ENCODE data around the gene ACADM. TPM values are rescaled to one million over a fixed set of nuclear protein-coding genes. Genes with fewer than 3 reads are reported as not detected.
"Not testable (repeated sequence)": the region's sequence is repeated elsewhere in the genome, so short reads cannot be mapped to it uniquely, and the experiment has no call there.

Gene ACADM
- total and polyA plus RNA-seq, 4 experiments from 2014 or later, result 31.9 to 67.2 (median 41.6) TPM

GRCh38 chr1:75708910-75709309 is 15.6 kb upstream of the ACADM start:
- H3K27me3 Mint-ChIP-seq, result peaks cover 15 to 18% of the 10 kb centered on the region in 2 donors
- intact Hi-C loops (cut with micrococcal nuclease), result no loop called here

GRCh38 chr1:75710832-75711231 is 13.7 kb upstream of the ACADM start:
- Mint-ChIP-seq H3K36me3 (no peaks in the 10 kb centered on the region), H3K9me3 (peaks cover 0 to 8% (median 3%) of the 10 kb centered on the region in 8 donors), H3K27ac (no peak overlapping the region), H3K4me3 (no peak overlapping the region), H3K4me1 (no peaks in the 10 kb centered on the region), H3K27me3 (peaks cover 15 to 18% of the 10 kb centered on the region in 2 donors)
- ChIA-PET POLR2A (ENCODE audit: partially characterized antibody) (no interaction called here), CTCF (ENCODE audit: partially characterized antibody) (no interaction called here)
- Histone ChIP-seq H3K4me3 (ENCODE audit: low read length in 2 of 2) (no peak overlapping the region), H3K4me1 (ENCODE audit: insufficient read depth, low read length) (no peaks in the 10 kb centered on the region), H3K36me3 (ENCODE audit: insufficient read depth, low read length) (no peaks in the 10 kb centered on the region), H3K27ac (ENCODE audit: low read depth, low read length) (no peak overlapping the region), H3K9me3 (ENCODE audit: control insufficient read depth in 1 of 2, low read length in 2 of 2) (no peaks in the 10 kb centered on the region), H3K27me3 (ENCODE audit: insufficient read depth, low read length) (no peaks in the 10 kb centered on the region)
- DNase-seq, result no peak
- intact Hi-C loops (cut with micrococcal nuclease), result no loop called here

More at GRCh38 chr1:75708910-75709309, 15.6 kb upstream of the ACADM start:
- no peak overlapping the region for H3K4me3 Mint-ChIP-seq
- no peaks in the 10 kb centered on the region for H3K4me1 Mint-ChIP-seq
- Histone ChIP-seq H3K4me1 (ENCODE audit: insufficient read depth, low read length) (no peaks in the 10 kb centered on the region), H3K9me3 (ENCODE audit: control insufficient read depth in 1 of 2, low read length in 2 of 2) (no peaks in the 10 kb centered on the region), H3K36me3 (ENCODE audit: insufficient read depth, low read length) (no peaks in the 10 kb centered on the region), H3K27me3 (ENCODE audit: insufficient read depth, low read length) (no peaks in the 10 kb centered on the region), H3K4me3 (ENCODE audit: low read length in 2 of 2) (no peak overlapping the region), H3K27ac (ENCODE audit: low read depth, low read length) (no peak overlapping the region)
- DNase-seq, result no peak
- no peaks in the 10 kb centered on the region for H3K36me3 Mint-ChIP-seq
- POLR2A ChIA-PET (ENCODE audit: partially characterized antibody), result no interaction called here
- peaks cover 0 to 8% (median 3%) of the 10 kb centered on the region in 8 donors for H3K9me3 Mint-ChIP-seq
- H3K27ac Mint-ChIP-seq, result no peak overlapping the region
- CTCF ChIA-PET (ENCODE audit: partially characterized antibody), result no interaction called here

GRCh38 chr1:75711846-75712245 is 12.7 kb upstream of the ACADM start:
- H3K27ac ChIP-seq (ENCODE audit: low read depth, low read length), result no peak overlapping the region
- no peak overlapping the region for H3K27ac Mint-ChIP-seq
- intact Hi-C loops (cut with micrococcal nuclease), result no loop called here
- POLR2A ChIA-PET (ENCODE audit: partially characterized antibody), result no interaction called here
- CTCF ChIA-PET (ENCODE audit: partially characterized antibody), result no interaction called here
- H3K9me3 Mint-ChIP-seq, result peaks cover 0 to 8% (median 3%) of the 10 kb centered on the region in 8 donors
- no peaks in the 10 kb centered on the region for H3K36me3 Mint-ChIP-seq
- no peaks in the 10 kb centered on the region for H3K4me1 Mint-ChIP-seq
- H3K9me3 ChIP-seq (ENCODE audit: control insufficient read depth in 1 of 2, low read length in 2 of 2), result no peaks in the 10 kb centered on the region
- no peaks in the 10 kb centered on the region for H3K36me3 ChIP-seq (ENCODE audit: insufficient read depth, low read length)
- no peak overlapping the region for H3K4me3 Mint-ChIP-seq
- H3K27me3 ChIP-seq (ENCODE audit: insufficient read depth, low read length), result no peaks in the 10 kb centered on the region
- no peak overlapping the region for H3K4me3 ChIP-seq (ENCODE audit: low read length in 2 of 2)
- no peak for DNase-seq
- peaks cover 15 to 18% of the 10 kb centered on the region in 2 donors for H3K27me3 Mint-ChIP-seq
- H3K4me1 ChIP-seq (ENCODE audit: insufficient read depth, low read length), result no peaks in the 10 kb centered on the region

DNA sequence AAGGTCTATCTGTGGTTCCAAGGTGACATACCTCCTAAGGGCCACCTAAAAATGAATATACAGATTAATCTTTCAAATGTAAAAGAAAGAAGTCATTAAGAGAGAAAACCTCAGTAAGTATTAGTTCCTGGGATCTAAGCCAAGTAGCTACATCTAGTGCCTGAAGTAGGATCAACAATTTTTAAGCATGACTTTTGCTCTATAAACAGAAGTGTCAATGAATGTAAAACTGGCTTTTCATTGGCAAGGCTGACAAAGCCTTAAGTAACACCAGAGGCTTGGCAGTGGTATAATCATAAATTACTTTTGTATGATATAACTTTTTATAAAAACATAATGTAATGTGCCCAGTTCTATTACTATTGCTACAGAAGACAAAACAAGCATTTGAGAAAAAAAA is 12.2 kb upstream of the ACADM start:
- Mint-ChIP-seq H3K9me3 (peaks cover 0 to 5% (median 3%) of the 10 kb centered on the region in 8 donors), H3K4me3 (no peak overlapping the region), H3K4me1 (no peaks in the 10 kb centered on the region), H3K27me3 (peaks cover 15% of the 10 kb centered on the region in 2 donors), H3K36me3 (no peaks in the 10 kb centered on the region), H3K27ac (no peak overlapping the region)
- Histone ChIP-seq H3K27ac (ENCODE audit: low read depth, low read length) (no peak overlapping the region), H3K9me3 (ENCODE audit: control insufficient read depth in 1 of 2, low read length in 2 of 2) (no peaks in the 10 kb centered on the region), H3K4me1 (ENCODE audit: insufficient read depth, low read length) (no peaks in the 10 kb centered on the region), H3K27me3 (ENCODE audit: insufficient read depth, low read length) (no peaks in the 10 kb centered on the region), H3K36me3 (ENCODE audit: insufficient read depth, low read length) (no peaks in the 10 kb centered on the region), H3K4me3 (ENCODE audit: low read length in 2 of 2) (no peak overlapping the region)
- ChIA-PET CTCF (ENCODE audit: partially characterized antibody) (no interaction called here), POLR2A (ENCODE audit: partially characterized antibody) (no interaction called here)
- DNase-seq, result no peak
- intact Hi-C loops (cut with micrococcal nuclease), result no loop called here

DNA sequence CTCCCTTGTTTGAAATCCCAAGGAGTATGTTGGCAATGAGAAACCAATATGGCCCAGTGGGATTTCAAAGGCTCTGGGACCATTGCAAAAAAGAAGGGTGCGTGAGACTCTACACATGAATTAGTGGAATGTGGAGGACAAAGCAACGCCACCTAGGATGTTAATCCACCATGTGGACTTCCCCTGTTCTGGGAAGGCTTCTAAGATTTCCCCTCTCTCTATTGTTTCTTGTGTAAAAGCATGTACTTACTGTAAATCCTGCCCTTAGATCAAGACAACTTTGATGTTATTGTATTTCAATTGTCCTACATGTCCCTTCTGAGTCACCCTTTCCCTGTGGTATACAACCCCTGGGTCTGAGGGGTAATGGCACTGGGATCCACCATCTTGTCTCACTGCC is 4.7 kb upstream of the ACADM start:
- no peaks in the 10 kb centered on the region for H3K9me3 ChIP-seq (ENCODE audit: control insufficient read depth in 1 of 2, low read length in 2 of 2)

DNA sequence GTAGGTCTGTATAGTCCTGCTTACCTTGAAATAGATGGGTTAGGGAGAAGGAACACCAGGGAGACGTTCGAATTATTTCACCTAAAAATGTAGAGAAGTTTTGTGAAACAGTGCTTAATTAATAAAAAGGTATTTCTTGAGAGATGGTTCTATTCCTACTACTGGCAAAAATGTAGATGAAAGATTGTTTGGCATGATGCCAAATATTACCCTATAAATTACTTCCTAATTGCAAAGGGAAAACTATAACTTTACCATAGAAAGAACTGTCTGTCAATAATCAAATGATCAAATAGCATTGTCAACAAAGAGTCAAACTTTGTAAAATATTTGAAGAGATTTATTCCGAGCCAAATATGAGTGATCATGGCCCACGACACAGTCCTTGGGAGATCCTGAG is 4.2 kb upstream of the ACADM start:
- Mint-ChIP-seq H3K36me3 (peaks cover 0 to 9% of the 10 kb centered on the region in 2 donors), H3K27ac (peak overlapping the region in 2 of 7 donors; percentile 66 to 75), H3K9me3 (no peaks in the 10 kb centered on the region), H3K27me3 (no peaks in the 10 kb centered on the region), H3K4me1 (peaks cover 4 to 23% (median 10%) of the 10 kb centered on the region in 4 donors), H3K4me3 (no peak overlapping the region)
- intact Hi-C loops (cut with micrococcal nuclease), result no loop called here
- no peaks in the 10 kb centered on the region for H3K27me3 ChIP-seq (ENCODE audit: insufficient read depth, low read length)
- DNase-seq, result no peak
- H3K36me3 ChIP-seq (ENCODE audit: insufficient read depth, low read length), result no peaks in the 10 kb centered on the region
- no peak overlapping the region for H3K27ac ChIP-seq (ENCODE audit: low read depth, low read length)
- peaks cover 13% of the 10 kb centered on the region for H3K4me1 ChIP-seq (ENCODE audit: insufficient read depth, low read length)
- ChIA-PET POLR2A (ENCODE audit: partially characterized antibody) (no interaction called here), CTCF (ENCODE audit: partially characterized antibody) (no interaction called here)
- no peaks in the 10 kb centered on the region for H3K9me3 ChIP-seq (ENCODE audit: control insufficient read depth in 1 of 2, low read length in 2 of 2)
- H3K4me3 ChIP-seq (ENCODE audit: low read length in 2 of 2), result no peak overlapping the region

More for the DNA sequence above, 4.7 kb upstream of the ACADM start:
- Mint-ChIP-seq H3K4me1 (peaks cover 4 to 18% (median 8%) of the 10 kb centered on the region in 4 donors), H3K4me3 (no peak overlapping the region), H3K9me3 (no peaks in the 10 kb centered on the region), H3K27ac (no peak overlapping the region), H3K36me3 (peaks cover 0 to 7% of the 10 kb centered on the region in 2 donors), H3K27me3 (no peaks in the 10 kb centered on the region)
- intact Hi-C loops (cut with micrococcal nuclease), result no loop called here
- Histone ChIP-seq H3K27ac (ENCODE audit: low read depth, low read length) (no peak overlapping the region), H3K4me3 (ENCODE audit: low read length in 2 of 2) (no peak overlapping the region), H3K4me1 (ENCODE audit: insufficient read depth, low read length) (peaks cover 9% of the 10 kb centered on the region), H3K36me3 (ENCODE audit: insufficient read depth, low read length) (no peaks in the 10 kb centered on the region), H3K27me3 (ENCODE audit: insufficient read depth, low read length) (no peaks in the 10 kb centered on the region)
- POLR2A ChIA-PET (ENCODE audit: partially characterized antibody), result no interaction called here
- CTCF ChIA-PET (ENCODE audit: partially characterized antibody), result no interaction called here
- DNase-seq, result no peak

DNA sequence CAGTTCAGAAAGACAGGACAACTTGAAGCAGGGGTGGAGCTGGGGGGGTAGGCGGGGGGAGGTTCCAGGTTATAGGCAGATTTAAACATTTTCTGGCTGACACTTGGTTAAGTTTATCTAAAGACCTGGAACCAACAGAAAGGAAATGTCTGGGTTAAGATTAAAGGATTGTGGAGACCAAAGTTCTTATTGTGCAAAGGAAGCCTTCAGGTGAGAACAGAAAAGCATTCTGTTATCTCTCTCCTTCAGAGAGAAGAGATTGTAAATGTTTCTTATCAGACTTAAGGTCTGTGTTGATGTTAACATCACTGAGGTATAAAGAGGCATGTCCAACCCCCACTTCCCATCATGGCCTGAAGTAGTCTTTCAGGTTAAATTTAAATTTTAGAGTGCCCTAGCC is 3.7 kb upstream of the ACADM start:
- intact Hi-C loops (cut with micrococcal nuclease), result no loop called here
- Mint-ChIP-seq H3K27ac (peak overlapping the region in 2 of 7 donors; percentile 66 to 75), H3K27me3 (no peaks in the 10 kb centered on the region), H3K4me3 (no peak overlapping the region), H3K9me3 (no peaks in the 10 kb centered on the region), H3K36me3 (peaks cover 0 to 9% of the 10 kb centered on the region in 2 donors), H3K4me1 (peaks cover 9 to 28% (median 14%) of the 10 kb centered on the region in 4 donors)
- CTCF ChIA-PET (ENCODE audit: partially characterized antibody), result no interaction called here
- peaks cover 18% of the 10 kb centered on the region for H3K4me1 ChIP-seq (ENCODE audit: insufficient read depth, low read length)
- no peak for DNase-seq
- POLR2A ChIA-PET (ENCODE audit: partially characterized antibody), result no interaction called here
- no peak overlapping the region for H3K27ac ChIP-seq (ENCODE audit: low read depth, low read length)
- no peaks in the 10 kb centered on the region for H3K9me3 ChIP-seq (ENCODE audit: control insufficient read depth in 1 of 2, low read length in 2 of 2)
- no peaks in the 10 kb centered on the region for H3K36me3 ChIP-seq (ENCODE audit: insufficient read depth, low read length)
- no peak overlapping the region for H3K4me3 ChIP-seq (ENCODE audit: low read length in 2 of 2)
- H3K27me3 ChIP-seq (ENCODE audit: insufficient read depth, low read length), result no peaks in the 10 kb centered on the region

DNA sequence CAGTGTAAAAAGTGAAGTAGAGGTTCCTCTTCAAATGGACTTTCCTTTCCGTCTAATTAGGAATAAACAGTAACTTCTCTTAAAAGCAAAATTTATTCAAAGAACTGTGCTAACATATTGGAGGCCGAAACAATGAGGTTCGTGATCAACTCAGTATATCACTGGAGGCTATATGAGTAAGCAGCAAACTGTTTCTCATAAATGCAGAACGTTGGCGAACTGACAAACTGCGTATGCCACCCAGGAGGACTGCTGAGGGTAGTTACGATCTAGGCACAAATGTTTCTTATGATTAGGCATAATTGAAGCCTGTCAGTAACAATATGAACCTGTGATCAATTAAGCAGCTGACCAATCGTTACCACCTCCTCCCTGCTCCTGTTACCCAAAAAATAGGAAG is 2.3 kb upstream of the ACADM start:
- POLR2A ChIA-PET (ENCODE audit: partially characterized antibody), result interaction anchor here (2.2 kb wide), 1 partner anchor 64 kb away, joined by 14 read pairs; the partner anchor contains the start of gene RABGGTB
- Mint-ChIP-seq H3K4me1 (peaks cover 17 to 42% (median 25%) of the 10 kb centered on the region in 4 donors), H3K27ac (peak overlapping the region in 1 of 7 donors; percentile 93)
- peaks cover 32% of the 10 kb centered on the region for H3K4me1 ChIP-seq (ENCODE audit: insufficient read depth, low read length)
- H3K9me3 Mint-ChIP-seq; CTCF ChIA-PET (ENCODE audit: partially characterized antibody); H3K4me3 Mint-ChIP-seq; H3K9me3 ChIP-seq (ENCODE audit: control insufficient read depth in 1 of 2, low read length in 2 of 2); H3K27me3 ChIP-seq (ENCODE audit: insufficient read depth, low read length); intact Hi-C loops (cut with micrococcal nuclease); H3K36me3 ChIP-seq (ENCODE audit: insufficient read depth, low read length); H3K36me3 Mint-ChIP-seq; H3K27ac ChIP-seq (ENCODE audit: low read depth, low read length); H3K27me3 Mint-ChIP-seq; H3K4me3 ChIP-seq (ENCODE audit: low read length in 2 of 2); DNase-seq: not testable (repeated sequence)
